Glutamatergic neuron (in vitro differentiated cells): ENCODE measurements around the gene TUT7. TPM values are rescaled to one million over a fixed set of nuclear protein-coding genes. Genes with fewer than 3 reads are reported as not detected.
"Not testable (repeated sequence)": the region's sequence is repeated elsewhere in the genome, so short reads cannot be mapped to it uniquely, and the experiment has no call there.

ENCODE experiments used
- DNase-seq: peaks from one replicate; pipeline ENCODE4 v3.0.0; 2022
- H3K27ac Mint-ChIP-seq: one replicate; pipeline ENCODE4 v1.8.0; 2020; ENCODE audit warnings: mild to moderate bottlenecking, mixed read lengths, inconsistent platforms; ENCODE audit not compliant: unreplicated experiment
- H3K27me3 Mint-ChIP-seq: one replicate; pipeline ENCODE4 v1.8.0; 2020; ENCODE audit warnings: mild to moderate bottlenecking, moderate library complexity, mixed read lengths, inconsistent platforms; ENCODE audit not compliant: unreplicated experiment
- H3K36me3 Mint-ChIP-seq: one replicate; pipeline ENCODE4 v1.8.0; 2020; ENCODE audit warnings: mild to moderate bottlenecking, mixed read lengths, inconsistent platforms; ENCODE audit not compliant: unreplicated experiment
- H3K4me1 Mint-ChIP-seq: one replicate; pipeline ENCODE4 v1.8.0; 2020; ENCODE audit warnings: mild to moderate bottlenecking, low read depth, mixed read lengths, inconsistent platforms; ENCODE audit not compliant: unreplicated experiment
- H3K4me3 Mint-ChIP-seq: one replicate; pipeline ENCODE4 v1.8.0; 2020; ENCODE audit warnings: mild to moderate bottlenecking, mixed read lengths, inconsistent platforms; ENCODE audit not compliant: unreplicated experiment
- H3K9me3 Mint-ChIP-seq: one replicate; pipeline ENCODE4 v1.8.0; 2020; ENCODE audit warnings: mild to moderate bottlenecking, moderate library complexity, mixed read lengths, inconsistent platforms; ENCODE audit not compliant: unreplicated experiment
- CTCF ChIP-seq: fragments of 200-600 bp; sonication (generic); IDR thresholded peaks from one replicate; pipeline ENCODE4 v1.5.0; 2021; ENCODE audit not compliant: partially characterized antibody, unreplicated experiment
- total RNA-seq: library from RNA; stranded (reverse); fragmentation: NEBNext Ultra II Directional; extraction: Animal tissue kit (Norgen Biotek cat#: 25700); gene quantifications from one replicate; pipeline ENCODE4 v1.2.1, GENCODE V29; 2021; ENCODE audit not compliant: unreplicated experiment

The TUT7 gene
- total RNA-seq, 1 donor from 2014 or later, result 29.4 TPM

- no peaks in the 10 kb centered on the region for H3K4me1 Mint-ChIP-seq
- no peak for DNase-seq
- no peaks in the 10 kb centered on the region for H3K27me3 Mint-ChIP-seq
- TF ChIP-seq CTCF, result no peak
- H3K36me3 Mint-ChIP-seq, result peaks cover 8% of the 10 kb centered on the region
- H3K27ac Mint-ChIP-seq, result no peak overlapping the region
- peaks cover 2% of the 10 kb centered on the region for H3K9me3 Mint-ChIP-seq
- H3K4me3 Mint-ChIP-seq, result no peak overlapping the region
These were observed 33.2 kb upstream of the TUT7 start for GRCh38 chr9:86387376-86387775.

GRCh38 chr9:86383000-86383399 lies 28.8 kb upstream of the TUT7 start:
- not testable (repeated sequence) for H3K4me1 Mint-ChIP-seq, H3K4me3 Mint-ChIP-seq, H3K27me3 Mint-ChIP-seq, DNase-seq, H3K9me3 Mint-ChIP-seq, H3K27ac Mint-ChIP-seq
- H3K36me3 Mint-ChIP-seq, result peaks cover 13% of the 10 kb centered on the region

- H3K4me1 Mint-ChIP-seq, result no peaks in the 10 kb centered on the region
- DNase-seq, result no peak
- peaks cover 4% of the 10 kb centered on the region for H3K9me3 Mint-ChIP-seq
- TF ChIP-seq CTCF, result no peak
- H3K36me3 Mint-ChIP-seq, result peaks cover 5% of the 10 kb centered on the region
- no peak overlapping the region for H3K4me3 Mint-ChIP-seq
- H3K27me3 Mint-ChIP-seq, result peaks cover 3% of the 10 kb centered on the region
- no peak overlapping the region for H3K27ac Mint-ChIP-seq
These were observed 21.8 kb upstream of the TUT7 start for GRCh38 chr9:86376016-86376415.

GRCh38 chr9:86369810-86370209 lies 15.6 kb upstream of the TUT7 start:
- no peak overlapping the region for H3K27ac Mint-ChIP-seq
- H3K9me3 Mint-ChIP-seq, result peaks cover 1% of the 10 kb centered on the region
- DNase-seq, result no peak
- no peaks in the 10 kb centered on the region for H3K4me1 Mint-ChIP-seq
- peaks cover 3% of the 10 kb centered on the region for H3K27me3 Mint-ChIP-seq
- peaks cover 11% of the 10 kb centered on the region for H3K36me3 Mint-ChIP-seq
- TF ChIP-seq CTCF, result no peak
- H3K4me3 Mint-ChIP-seq, result no peak overlapping the region

- no peak overlapping the region for H3K27ac Mint-ChIP-seq
- no peak for DNase-seq
- peaks cover 3% of the 10 kb centered on the region for H3K27me3 Mint-ChIP-seq
- TF ChIP-seq CTCF, result no peak
- peaks cover 1% of the 10 kb centered on the region for H3K9me3 Mint-ChIP-seq
- H3K4me1 Mint-ChIP-seq, result no peaks in the 10 kb centered on the region
- H3K4me3 Mint-ChIP-seq, result no peak overlapping the region
- peaks cover 11% of the 10 kb centered on the region for H3K36me3 Mint-ChIP-seq
These were observed 14.8 kb upstream of the TUT7 start for GRCh38 chr9:86368871-86369521.
